GM19467 (cell line): Measurements from ENCODE around the gene MPHOSPH9.

ENCODE experiments used
- ATAC-seq: cut with Tn5 transposase; IDR thresholded peaks from one replicate; pipeline ENCODE4 v1.9.1; 2021; ENCODE audit warnings: mild to moderate bottlenecking, moderate library complexity; ENCODE audit not compliant: unreplicated experiment

MPHOSPH9 gene

DNA sequence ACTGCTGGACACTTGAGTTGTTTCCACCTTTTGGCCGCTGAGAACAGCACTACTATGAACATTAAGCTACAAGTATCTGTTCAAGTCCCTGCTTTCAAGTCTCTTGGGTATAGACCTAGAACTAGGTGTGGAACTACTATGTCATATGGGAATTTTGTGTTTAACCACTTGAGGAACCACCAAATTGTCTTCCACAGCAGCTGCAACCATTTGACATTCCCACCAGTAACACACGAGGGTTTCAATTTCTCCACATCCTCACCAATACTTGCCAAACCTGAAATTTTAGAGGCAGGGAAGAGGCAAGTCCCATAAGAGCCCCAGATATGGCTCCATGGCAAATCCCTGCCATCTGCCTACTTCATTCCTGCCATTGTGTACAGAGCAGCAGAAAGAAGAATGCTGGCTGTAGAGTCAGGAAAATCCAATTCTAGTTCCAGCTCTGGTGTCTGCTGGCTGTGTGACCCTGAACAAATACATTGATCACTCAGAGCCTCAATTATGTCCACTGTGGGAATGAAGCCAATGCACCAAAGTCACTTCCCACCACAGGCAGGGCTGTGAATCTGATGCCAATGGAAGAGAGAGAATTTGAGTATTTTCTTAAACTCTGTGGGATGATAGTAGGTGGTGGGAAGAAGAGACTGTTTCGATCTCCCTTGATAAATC is 99.9 kb downstream of the MPHOSPH9 start:
- ATAC-seq: no peak

DNA sequence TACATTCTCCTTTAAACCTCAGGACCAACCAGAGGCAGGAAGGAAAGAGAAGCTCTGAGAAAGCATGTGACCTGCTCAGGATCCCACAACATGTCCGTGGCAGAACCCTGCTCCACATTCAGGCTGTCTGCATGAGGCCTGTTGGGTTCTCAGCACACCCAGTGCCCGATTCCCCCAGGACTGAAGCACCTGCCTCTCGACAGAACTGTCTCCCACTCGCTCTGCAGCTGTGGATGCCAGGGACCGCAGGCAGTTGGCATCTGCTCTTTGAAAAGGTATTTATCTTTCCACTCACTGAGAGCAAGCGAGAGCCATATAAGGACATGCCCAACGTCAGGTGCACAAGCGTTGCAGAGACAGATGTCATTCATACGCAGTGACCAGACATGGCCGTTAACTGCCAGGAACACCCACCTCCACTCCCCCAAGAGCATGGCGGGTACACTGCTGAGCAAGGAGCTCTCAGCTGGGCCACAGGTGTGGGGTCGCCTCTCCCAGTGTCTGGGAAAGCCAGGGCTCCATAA is 101.0 kb downstream of the MPHOSPH9 start:
- no peak for ATAC-seq

DNA sequence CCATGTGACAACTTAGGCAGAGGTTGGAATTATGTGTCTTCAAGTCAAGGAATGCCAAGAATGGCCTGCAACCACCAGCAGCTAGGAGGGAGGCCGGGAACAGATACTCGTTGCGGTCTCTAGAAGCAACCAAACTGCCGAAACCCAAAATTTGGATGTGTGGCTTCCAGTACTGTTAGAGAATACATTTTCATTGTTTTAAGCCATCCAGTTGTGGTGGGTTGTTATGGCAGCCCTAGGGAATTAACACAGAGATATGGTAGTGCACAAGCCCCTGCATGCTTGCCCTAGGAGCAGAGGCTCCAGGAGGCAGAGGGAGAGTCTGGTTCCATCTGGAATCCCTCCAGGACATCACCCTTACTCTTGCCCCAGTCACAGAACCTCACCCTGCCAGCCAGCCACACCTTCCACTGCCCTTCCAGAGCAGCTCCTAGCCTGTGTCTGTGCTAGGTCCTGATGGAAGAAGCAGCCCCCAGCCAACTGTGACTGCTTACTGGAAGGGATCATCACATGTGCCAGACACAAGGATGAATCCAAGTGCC is 101.6 kb downstream of the MPHOSPH9 start:
- no peak for ATAC-seq

DNA sequence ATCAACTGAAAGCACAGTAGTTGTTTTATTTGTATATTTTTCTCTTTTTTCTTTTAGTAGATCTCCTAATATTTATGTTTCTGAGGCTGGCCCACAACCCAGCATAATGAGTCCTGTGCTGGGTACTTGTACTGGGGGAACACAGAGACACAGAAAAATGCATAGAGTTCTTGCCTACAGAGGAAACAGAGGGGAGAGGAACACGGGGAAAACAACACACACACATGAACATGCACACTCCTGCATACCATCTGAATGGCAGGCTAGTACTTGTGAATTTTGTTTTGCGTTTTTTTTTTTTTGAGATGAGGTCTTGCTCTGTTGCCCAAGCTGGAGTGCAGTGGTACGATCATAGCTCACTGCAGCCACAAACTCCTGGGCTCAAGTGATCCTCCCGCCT is 103.3 kb downstream of the MPHOSPH9 start:
- no peak for ATAC-seq

DNA sequence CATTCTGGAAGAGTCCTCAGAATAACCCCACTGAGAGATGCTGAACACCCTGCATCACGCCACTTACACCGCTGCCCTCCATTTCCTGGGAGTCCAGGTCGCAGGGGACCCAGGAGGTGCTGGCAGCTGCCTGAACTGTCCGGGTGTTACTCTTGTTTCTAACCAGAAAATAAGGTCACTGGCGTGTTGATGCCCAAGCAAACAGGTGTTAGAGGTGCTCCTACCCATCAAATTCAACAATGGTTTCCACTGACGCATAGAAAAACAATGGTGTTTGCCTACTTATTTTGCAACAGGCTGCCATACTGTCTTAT is 105.8 kb downstream of the MPHOSPH9 start:
- ATAC-seq: no peak

DNA sequence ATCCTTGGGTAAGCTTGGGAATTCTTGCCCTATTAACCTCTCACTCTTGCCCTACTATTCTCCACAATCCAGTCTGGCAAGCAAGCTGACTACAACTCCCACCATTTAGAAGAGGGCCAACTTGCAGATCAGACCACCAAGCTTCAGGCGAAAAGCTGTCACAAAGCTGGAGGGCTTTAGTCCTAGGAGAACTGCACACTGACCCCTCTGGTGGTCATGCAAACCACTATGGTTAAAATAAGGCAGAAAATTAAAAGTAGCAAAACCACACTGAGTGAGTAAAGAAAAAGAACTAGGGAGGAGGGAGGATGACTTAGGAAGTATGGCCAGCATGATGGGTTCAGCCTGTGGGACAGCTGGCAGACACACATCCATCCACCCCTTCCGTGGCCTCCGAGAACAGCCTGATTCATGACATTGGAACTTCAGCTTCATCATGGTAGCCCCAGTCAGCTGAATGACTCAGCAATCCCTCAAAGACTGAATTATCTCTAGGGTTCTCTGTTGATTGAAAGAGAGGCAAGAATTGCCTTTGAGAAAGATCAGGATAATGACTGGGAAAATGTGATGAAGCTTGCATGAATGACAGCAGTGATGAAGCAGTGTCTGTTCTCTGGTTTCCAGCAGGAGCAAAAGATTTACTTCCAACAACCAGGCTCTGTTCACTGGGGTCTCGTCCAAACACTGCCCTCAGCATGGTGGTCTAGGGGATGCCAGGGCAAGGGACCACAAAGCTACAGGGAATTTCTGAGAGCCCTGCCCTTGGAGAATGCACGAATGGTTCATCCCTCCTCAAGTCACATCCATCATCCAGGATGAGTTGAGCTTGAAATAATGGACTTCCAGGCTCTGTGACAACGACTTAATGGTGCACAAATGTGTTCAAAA is 106.4 kb downstream of the MPHOSPH9 start:
- no peak for ATAC-seq

DNA sequence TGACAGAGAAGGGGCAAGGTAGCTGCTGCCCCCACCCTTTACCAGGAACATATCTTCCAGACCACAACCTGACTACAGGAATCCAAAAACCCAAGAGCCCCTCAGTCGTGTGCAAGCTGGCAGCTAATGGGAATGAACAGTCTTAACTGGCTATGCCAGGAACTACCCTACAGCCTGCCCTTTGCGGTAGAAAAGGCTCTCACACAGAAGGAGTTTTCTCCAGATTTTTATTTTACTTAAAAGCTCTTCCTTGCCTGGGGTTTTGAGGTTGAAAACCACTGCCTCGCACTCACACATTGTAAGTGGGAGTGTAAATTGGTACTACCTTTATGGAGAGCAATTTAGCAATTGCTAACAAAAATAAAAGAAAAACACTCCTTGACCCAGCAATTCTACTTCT is 110.3 kb downstream of the MPHOSPH9 start:
- no peak for ATAC-seq

DNA sequence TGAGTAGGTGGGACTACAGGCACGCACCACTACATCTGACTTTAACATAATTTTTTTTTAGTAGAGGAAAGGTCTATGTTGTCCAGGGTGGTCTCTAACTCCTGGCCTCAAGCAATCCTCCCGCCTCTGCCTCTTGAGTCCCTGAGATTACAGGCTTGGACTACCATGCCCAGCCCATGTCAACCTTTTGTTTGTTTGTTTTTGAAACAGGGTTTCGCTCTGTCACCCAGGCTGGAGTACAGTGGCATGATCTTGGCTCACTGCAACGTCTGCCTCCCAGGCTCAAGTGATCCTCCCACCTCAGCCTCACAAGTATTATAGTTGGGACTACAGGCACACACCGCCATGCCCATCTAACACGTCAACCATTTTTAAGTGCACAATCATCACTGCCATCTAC is 111.3 kb downstream of the MPHOSPH9 start:
- no peak for ATAC-seq

DNA sequence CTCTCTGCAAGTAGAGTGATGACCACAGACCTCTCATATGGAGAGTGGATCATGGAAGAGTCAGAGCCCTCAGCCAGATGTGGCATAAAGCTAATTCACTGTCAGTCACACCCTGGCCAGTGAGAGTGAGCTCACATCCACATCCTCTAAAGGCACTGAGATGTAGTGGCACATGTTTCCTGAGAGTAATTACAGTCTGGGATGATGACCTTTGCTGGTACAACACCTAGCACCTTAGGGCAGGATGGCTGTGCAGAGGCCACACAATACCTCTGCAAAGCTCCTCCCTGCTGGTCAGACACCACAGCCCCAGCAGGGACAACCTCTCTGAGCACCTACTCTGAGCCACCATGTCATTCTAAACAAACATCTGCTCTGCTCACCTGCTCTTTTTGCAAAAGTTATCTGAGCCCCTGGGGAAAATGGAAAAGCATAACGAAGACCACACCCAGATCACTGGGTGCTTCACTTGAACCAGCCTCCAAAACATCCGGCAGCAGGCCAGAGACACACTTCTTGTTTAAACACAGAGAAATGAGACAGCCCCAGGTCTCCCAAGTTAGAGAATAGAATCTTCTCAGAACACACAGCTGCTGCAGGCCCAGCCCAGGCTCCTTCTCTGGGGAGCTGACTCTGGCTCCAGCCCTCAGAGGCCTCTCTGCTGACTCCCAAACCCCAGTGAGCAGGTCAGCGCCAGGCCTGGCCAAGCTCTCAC is 112.3 kb downstream of the MPHOSPH9 start:
- no peak for ATAC-seq

DNA sequence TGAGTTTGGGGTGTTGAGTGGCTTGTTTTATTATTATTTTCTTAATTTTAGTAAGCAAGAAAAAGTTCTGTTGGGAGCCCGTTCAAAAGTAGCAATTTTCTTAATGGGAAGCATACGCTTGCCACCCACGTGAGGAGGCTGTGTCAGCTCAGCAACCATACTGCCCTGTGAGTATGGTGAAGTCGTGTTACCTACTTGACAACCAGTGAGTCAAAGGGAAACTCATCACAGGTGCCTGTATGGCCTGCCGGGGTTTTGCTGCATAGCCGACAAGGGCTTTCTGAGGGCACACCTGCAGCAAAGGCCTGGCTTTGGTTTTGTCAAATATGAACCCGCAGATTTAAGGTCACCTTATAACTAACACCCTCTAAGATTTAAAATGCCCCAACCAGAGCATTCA is 113.1 kb downstream of the MPHOSPH9 start:
- no peak for ATAC-seq

DNA sequence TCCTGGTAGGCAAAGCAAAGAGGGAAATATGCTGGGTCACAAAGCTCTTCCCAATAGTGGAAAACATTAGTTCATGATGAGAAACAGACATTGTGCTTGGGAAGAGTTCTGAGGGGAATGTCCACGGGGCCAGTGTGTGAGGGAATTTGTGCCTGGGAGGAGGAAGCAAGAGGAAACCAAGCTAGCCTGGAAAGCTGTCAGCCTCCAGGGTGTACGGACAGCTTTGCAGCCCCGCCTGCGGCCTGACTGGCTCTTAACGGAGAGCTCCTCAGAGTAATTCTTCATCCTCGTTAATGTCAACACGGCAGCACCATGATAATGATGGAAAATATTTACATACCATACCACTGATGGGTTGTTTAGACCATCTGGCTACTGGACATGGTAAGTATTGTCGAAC is 114.4 kb downstream of the MPHOSPH9 start:
- no peak for ATAC-seq

DNA sequence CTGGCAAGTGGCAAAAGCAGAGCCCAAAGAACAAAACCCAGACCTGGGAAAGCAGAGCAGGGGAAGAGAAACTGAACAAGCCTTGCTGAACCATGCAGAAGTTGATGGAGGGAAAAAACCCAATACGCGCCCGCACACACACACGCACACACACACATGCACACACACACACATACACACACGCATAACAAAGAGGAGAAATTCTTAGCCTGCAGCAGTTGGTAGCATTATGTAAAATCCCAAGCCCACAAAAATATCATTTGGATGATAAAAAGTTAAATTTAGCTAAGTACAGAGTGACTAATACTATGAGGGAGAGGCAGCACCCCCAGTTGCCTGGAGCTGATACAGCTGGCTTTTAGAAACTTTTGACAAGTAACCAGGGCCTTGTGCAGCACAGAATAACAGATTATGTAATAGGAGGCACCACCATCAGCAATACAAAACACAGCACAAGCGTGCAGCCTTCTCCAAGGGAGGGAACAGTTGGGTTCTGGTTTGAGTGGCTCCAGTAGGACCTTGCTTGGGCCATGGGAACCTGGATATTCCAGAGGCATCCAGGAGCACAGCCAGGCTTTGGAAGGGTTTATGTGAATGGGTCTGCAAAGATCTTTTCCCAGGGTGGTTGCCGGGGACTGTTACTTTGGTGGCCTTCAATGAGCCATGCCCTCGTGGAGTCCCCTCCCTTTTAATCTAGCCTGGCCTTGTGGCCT is 117.4 kb downstream of the MPHOSPH9 start:
- no peak for ATAC-seq

DNA sequence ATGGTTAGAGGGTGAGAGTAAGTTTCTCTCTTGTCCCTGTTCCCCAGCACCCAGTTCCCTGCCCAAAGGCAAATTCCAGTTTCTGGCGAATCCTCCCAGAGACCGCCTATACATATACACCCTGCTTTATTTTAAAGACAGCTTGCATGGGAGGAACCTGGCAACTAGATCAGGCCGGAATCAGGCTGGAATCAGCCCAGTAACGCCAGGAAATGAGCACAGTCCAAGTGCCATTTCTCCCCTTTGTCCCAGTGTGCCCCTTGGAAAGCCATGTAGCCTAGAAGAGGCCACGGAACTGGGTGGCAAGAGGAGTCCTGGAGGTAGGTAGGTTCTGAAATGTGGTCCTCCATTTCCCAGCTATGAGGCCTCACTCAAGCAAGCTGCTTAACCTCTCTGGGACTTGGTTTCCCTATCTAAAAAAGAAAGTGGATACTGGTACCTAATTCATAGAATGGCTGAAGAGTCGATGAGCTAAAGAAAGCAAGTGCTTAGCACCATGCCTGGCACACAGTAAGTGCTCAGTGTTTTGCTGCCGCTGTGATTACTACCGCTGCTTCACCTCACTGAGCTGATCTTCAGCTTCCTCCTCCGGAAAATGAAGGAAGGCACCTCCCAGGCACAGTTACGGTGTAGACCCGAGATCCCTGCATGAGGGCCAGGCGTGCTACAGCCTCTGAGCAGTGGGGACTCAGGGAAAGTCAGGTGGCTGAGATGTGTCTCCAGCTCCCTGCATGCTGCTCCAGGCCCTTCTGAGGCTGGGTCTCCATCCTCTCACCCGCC is 118.4 kb downstream of the MPHOSPH9 start:
- no peak for ATAC-seq

DNA sequence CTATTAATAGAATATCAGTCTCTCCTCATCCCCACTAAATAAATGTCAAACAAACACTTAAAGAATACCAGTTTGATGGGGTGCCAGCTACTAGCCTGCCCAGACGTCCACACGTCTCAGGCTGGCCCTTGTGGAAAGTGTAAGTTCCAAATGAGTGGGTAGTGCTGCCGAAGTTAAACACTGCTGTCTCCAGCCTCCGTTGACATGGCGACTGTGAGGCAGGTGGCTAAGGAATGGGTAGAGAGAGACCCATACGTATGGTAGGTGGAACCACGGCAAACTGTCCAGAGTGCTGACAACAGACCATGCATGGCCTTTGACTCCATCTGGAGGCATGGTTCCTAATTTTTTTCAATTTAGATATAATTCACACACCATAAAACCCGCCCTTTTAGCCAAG is 119.9 kb downstream of the MPHOSPH9 start:
- ATAC-seq: no peak

DNA sequence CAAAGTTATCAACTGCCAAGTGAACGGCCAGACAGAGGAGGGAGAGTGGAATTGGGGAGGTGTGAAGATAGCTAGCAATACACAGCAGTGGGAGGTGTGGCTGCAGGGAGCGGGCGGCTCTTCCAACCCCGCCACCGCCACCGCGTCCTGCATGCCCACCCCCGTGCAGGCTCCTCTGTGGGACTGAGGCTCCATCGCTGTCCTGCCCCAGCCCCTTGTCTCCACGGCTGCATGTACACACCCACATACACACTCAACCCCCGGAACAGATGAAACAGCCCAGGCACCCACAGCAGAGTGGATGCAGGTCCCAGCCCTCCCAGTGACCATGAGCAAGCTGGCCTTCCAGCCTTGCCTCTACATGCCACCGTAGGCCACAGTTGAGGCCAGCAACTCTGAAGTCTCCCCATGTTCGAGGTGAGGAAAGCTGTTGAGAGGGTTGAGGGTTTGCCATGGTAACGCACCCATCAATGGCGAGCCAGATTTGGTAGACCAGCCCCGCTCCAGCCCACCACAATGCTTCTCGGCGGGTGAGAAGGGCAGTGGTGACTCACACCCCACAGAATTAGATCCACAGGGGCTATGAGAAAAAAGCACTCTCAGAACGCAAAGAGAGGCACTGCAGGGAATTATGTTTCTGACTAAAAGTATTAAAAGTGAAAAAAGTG is 121.3 kb downstream of the MPHOSPH9 start:
- ATAC-seq: no peak

DNA sequence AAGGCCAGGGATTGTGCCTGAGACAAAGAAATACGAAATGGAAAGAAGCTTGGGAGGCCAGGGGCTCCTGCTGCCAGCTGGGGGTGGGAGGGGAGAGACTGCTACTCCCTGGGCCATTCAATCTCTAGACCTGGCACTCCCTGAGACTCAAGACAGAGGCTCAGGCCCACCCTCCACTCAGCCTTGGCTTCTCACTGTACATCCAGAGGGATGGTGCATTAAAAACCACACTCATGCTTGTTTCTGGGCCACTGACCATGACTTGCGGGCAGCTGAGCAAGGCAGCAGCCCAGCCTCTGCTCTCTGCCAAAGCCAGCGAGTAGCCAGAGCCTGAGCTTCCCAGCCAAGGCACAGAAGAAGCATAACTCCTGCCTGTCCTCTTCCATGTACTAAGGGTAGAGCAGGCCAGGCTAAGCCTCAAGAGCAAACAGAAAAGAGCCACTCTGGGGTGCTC is 123.6 kb downstream of the MPHOSPH9 start:
- no peak for ATAC-seq

DNA sequence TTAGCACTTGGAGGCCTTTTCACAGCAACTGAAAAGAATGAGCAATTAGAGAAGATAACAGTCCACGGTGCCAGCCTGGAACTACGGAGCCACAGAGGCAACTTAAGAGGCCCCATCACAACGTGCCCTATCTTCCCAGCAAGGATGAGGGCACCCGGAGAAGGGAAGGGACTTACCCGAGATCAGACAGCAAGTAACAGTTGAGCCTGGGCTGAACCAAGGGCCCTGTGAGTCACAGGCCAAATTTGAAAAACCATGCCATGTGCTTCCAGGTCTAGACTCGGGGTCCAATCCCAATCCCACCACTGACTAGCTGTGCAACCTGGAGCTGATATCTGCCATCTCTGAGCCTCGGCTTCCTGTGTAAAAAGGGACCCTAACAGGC is 124.3 kb downstream of the MPHOSPH9 start:
- ATAC-seq: no peak

DNA sequence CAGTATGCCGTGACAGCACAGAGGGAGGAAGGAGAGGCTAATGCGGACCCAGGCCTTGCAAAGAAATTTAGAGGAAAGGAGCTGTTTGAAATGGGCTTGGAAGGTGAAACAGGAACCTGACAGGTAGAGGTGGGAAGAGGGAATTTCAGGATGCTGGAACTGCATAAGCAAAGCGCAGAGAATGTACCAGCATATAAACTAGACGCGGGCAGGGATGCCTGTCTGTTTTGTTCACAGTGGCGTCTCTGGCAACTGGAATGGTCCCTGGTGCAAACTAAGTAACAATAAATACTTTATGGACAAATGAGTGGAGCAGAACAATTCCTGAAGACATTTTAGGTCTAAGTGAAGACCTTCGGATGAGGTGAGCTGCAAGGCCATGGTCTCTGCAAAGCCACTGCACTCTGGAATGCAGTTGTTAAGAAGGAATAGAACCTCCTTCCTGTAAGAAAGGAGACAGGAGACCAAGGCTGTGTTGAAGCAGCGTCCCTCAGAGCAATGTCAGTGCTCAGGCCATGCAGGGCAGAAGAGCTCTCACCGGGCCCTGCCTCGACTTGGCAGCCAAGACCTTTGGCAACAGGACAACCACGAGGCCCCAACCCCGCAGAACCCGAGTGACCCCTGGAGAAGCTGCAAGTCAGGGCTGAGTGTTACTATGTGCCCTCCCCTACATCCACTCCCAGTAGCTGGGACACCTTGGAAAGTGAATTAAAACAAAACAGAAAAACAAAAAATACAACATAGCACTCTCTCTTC is 124.8 kb downstream of the MPHOSPH9 start:
- ATAC-seq: no peak
